Right lobe of liver (tissue), 6 donors: ENCODE results near the gene DEFB108B. TPM values are rescaled to one million over a fixed set of nuclear protein-coding genes. Genes with fewer than 3 reads are reported as not detected.
"Not testable (repeated sequence)": the region's sequence is repeated elsewhere in the genome, so short reads cannot be mapped to it uniquely, and the experiment has no call there.

Experiments used
- ATAC-seq, 4 donors: fragments of 200-7000 bp; cut with Tn5 transposase; one replicate each; pipeline ENCODE4 v1.9.1; 2020; ENCODE audit warnings: mild to moderate bottlenecking in 4 of 4, moderate library complexity in 4 of 4
- DNase-seq, 3 donors: peaks; one replicate each; pipeline ENCODE4 v3.0.0-alpha.2; 2020
- H3K27ac ChIP-seq, 3 donors: fragments of 200-600 bp; one replicate each; pipeline ENCODE4 v1.8.0; 2022
- H3K27me3 ChIP-seq, 2 donors: fragments of 200-600 bp; one replicate each; pipeline ENCODE4 v1.8.0; 2022
- H3K36me3 ChIP-seq, 4 donors: fragments of 200-600 bp; sonication (generic) in 1 of 4; one replicate each; pipeline versions ENCODE4 v1.5.1 to v1.8.0; 2017 to 2022; ENCODE audit warnings: control low read depth in 1 of 4
- H3K4me1 ChIP-seq, 4 donors: fragments of 200-600 bp; sonication (generic) in 1 of 4; one replicate each; pipeline versions ENCODE4 v1.5.1 to v1.8.0; 2017 to 2022; ENCODE audit warnings: control low read depth in 1 of 4
- H3K4me3 ChIP-seq, 3 donors: fragments of 200-600 bp; one replicate each; pipeline ENCODE4 v1.8.0; 2022
- H3K9me3 ChIP-seq, 4 donors: fragments of 200-600 bp; sonication (generic) in 1 of 4; one replicate each; pipeline versions ENCODE4 v1.5.1 to v1.8.0; 2017 to 2022; ENCODE audit warnings: control low read depth in 1 of 4
- CTCF ChIP-seq, 4 donors: fragments of 200-600 bp in 3 of 4; fragments of 450-650 bp in 1 of 4; IDR thresholded peaks; one replicate each; pipeline versions ENCODE4 v1.5.1 to v1.8.0; 2016 to 2022; ENCODE audit warnings: antibody characterized with exemption in 4 of 4, mild to moderate bottlenecking in 2 of 4
- WGBS: methylation state at CpG from one replicate; pipeline ENCODE4 v1.1.6; 2018; ENCODE audit warnings: low coverage, low lambda C conversion rate; ENCODE audit not compliant: insufficient coverage; ENCODE audit errors: missing lambda C conversion rate; 5-methylcytosine and 5-hydroxymethylcytosine counted together
- intact Hi-C, 2 donors: fragments of 100-400 bp; cut with DNase I; formaldehyde crosslinking; loops; one replicate each; pipeline versions ENCODE4 v1.11.2 to v1.14.1; 2022
- total RNA-seq, 6 experiments: library from RNA; depleted of rRNA in 2 of 6; stranded (reverse); fragments of >200 nt in 2 of 6; fragmentation: NEBNext Ultra II Directional in 3 of 6; extraction: Animal tissue kit (Norgen Biotek cat#: 25700) in 3 of 6; gene quantifications; one replicate each; pipeline versions ENCODE4 v1.1.0 to v1.2.4, GENCODE V29; 2016 to 2023
- donor health status: DM: no; HTN: yes; CAD: no.
- donor health status: DM: no; HTN: no; CAD: no.
- donor health status: DM: no; HTN: no; CAD: no.
- donor health status: DM: no; HTN: yes; CAD: no.
- donor health status: DM: no; HTN: yes; CAD: no.

DEFB108B gene
- total RNA-seq, 6 experiments from 2014 or later: not detected

GRCh38 chr11:71792621-71793235 is 40.3 kb upstream of the DEFB108B start:
- WGBS: 62% methylated on average over 3 of the region's 6 CpGs
- H3K27ac ChIP-seq, H3K4me3 ChIP-seq, H3K9me3 ChIP-seq, H3K36me3 ChIP-seq, H3K4me1 ChIP-seq, ATAC-seq, H3K27me3 ChIP-seq, intact Hi-C loops: not testable (repeated sequence)
- peak; percentile 51 to 62 (median 57) for DNase-seq
- TF ChIP-seq CTCF (IDR thresholded peaks at IDR 0.05): peak; percentile 57 to 68 (median 63)

GRCh38 chr11:71794386-71795040 is 38.5 kb upstream of the DEFB108B start:
- H3K4me3 ChIP-seq, H3K27ac ChIP-seq, intact Hi-C loops, H3K4me1 ChIP-seq, DNase-seq, ATAC-seq, H3K9me3 ChIP-seq, H3K36me3 ChIP-seq, H3K27me3 ChIP-seq: not testable (repeated sequence)
- 98% methylated on average over 5 of the region's 13 CpGs for WGBS

GRCh38 chr11:71795236-71795635 is 37.8 kb upstream of the DEFB108B start:
- intact Hi-C loops, DNase-seq, H3K27ac ChIP-seq, H3K4me3 ChIP-seq, H3K36me3 ChIP-seq, ATAC-seq, H3K4me1 ChIP-seq, H3K27me3 ChIP-seq, H3K9me3 ChIP-seq: not testable (repeated sequence)
- 100% methylated on average over 1 of the region's 5 CpGs for WGBS

GRCh38 chr11:71796016-71796415 is 37.0 kb upstream of the DEFB108B start:
- H3K4me3 ChIP-seq, H3K27me3 ChIP-seq, intact Hi-C loops, H3K4me1 ChIP-seq, DNase-seq, H3K9me3 ChIP-seq, H3K27ac ChIP-seq, ATAC-seq, H3K36me3 ChIP-seq: not testable (repeated sequence)
- 70% methylated on average over 2 of the region's 16 CpGs for WGBS

- no CpG with 5 or more reads among the region's 9 CpGs for WGBS
- H3K4me1 ChIP-seq, intact Hi-C loops, H3K36me3 ChIP-seq, H3K27ac ChIP-seq, H3K9me3 ChIP-seq, ATAC-seq, H3K4me3 ChIP-seq, DNase-seq, H3K27me3 ChIP-seq: not testable (repeated sequence)
Measured at GRCh38 chr11:71796781-71797180, 36.2 kb upstream of the DEFB108B start.

GRCh38 chr11:71799556-71800128 is 33.4 kb upstream of the DEFB108B start:
- H3K4me3 ChIP-seq, H3K27me3 ChIP-seq, DNase-seq, ATAC-seq, H3K4me1 ChIP-seq, H3K27ac ChIP-seq, intact Hi-C loops, H3K36me3 ChIP-seq, H3K9me3 ChIP-seq: not testable (repeated sequence)
- WGBS: 81% methylated on average over 9 of the region's 13 CpGs

GRCh38 chr11:71800335-71800953 is 32.6 kb upstream of the DEFB108B start:
- H3K4me1 ChIP-seq, H3K9me3 ChIP-seq, ATAC-seq, H3K27ac ChIP-seq, intact Hi-C loops, H3K27me3 ChIP-seq, H3K36me3 ChIP-seq, H3K4me3 ChIP-seq: not testable (repeated sequence)
- peak; percentile 44 to 59 (median 46) for TF ChIP-seq CTCF (IDR thresholded peaks at IDR 0.05)
- DNase-seq: peak in 2 of 3 donors; percentile 42 to 71
- WGBS: 53% methylated on average over 4 of the region's 13 CpGs

GRCh38 chr11:71801026-71801425 is 32.0 kb upstream of the DEFB108B start:
- ATAC-seq, H3K4me1 ChIP-seq, H3K36me3 ChIP-seq, H3K27ac ChIP-seq, H3K27me3 ChIP-seq, H3K9me3 ChIP-seq, intact Hi-C loops, H3K4me3 ChIP-seq, DNase-seq: not testable (repeated sequence)
- WGBS: no CpG with 5 or more reads among the region's 2 CpGs

- H3K4me3 ChIP-seq, H3K27ac ChIP-seq, intact Hi-C loops, DNase-seq, H3K27me3 ChIP-seq, H3K9me3 ChIP-seq, ATAC-seq, H3K36me3 ChIP-seq, H3K4me1 ChIP-seq: not testable (repeated sequence)
- 45% methylated on average over 2 of the region's 7 CpGs for WGBS
Measured at GRCh38 chr11:71802874-71803273, 30.1 kb upstream of the DEFB108B start.
